Chondrocyte (in vitro differentiated cells): ENCODE results near the gene ELF4. TPM values are rescaled to one million over a fixed set of nuclear protein-coding genes. Genes with fewer than 3 reads are reported as not detected.

Experiments
- DNase-seq: peaks from one replicate; pipeline ENCODE4 v3.0.0; 2021; ENCODE audit warnings: mixed read lengths, low spot score
- H3K27ac Mint-ChIP-seq: one replicate; pipeline ENCODE4 v1.8.0; 2021; ENCODE audit warnings: mild to moderate bottlenecking, moderate library complexity, mixed read lengths; ENCODE audit not compliant: unreplicated experiment
- H3K27me3 Mint-ChIP-seq: 2 replicates; pipeline ENCODE4 v1.8.0; 2021; ENCODE audit warnings: low read depth, mixed read lengths
- H3K36me3 Mint-ChIP-seq: 2 replicates; pipeline ENCODE4 v1.8.0; 2021; ENCODE audit warnings: low read depth, mixed read lengths
- H3K4me1 Mint-ChIP-seq: 2 replicates; pipeline ENCODE4 v1.8.0; 2021; ENCODE audit warnings: low read depth, mild to moderate bottlenecking, mixed read lengths
- H3K4me3 Mint-ChIP-seq: one replicate; pipeline ENCODE4 v1.8.0; 2021; ENCODE audit warnings: mild to moderate bottlenecking, moderate library complexity, mixed read lengths; ENCODE audit not compliant: unreplicated experiment
- H3K9me3 Mint-ChIP-seq: 2 replicates; pipeline ENCODE4 v1.8.0; 2021; ENCODE audit warnings: low read depth, mixed read lengths
- CTCF ChIP-seq: fragments of 200-600 bp; sonication (generic); IDR thresholded peaks from 2 replicates; pipeline ENCODE4 v1.5.0; 2021; ENCODE audit warnings: antibody characterized with exemption, mild to moderate bottlenecking, moderate library complexity
- total RNA-seq: library from RNA; stranded (reverse); gene quantifications from 3 replicates; pipeline ENCODE4 v1.2.1, GENCODE V29; 2021

Gene ELF4
- total RNA-seq, 1 donor from 2014 or later: 25.7 TPM

- Mint-ChIP-seq H3K4me3 (no peak overlapping the region), H3K27me3 (no peaks in the 10 kb centered on the region), H3K9me3 (no peaks in the 10 kb centered on the region), H3K27ac (no peak overlapping the region), H3K4me1 (peaks cover 9% of the 10 kb centered on the region), H3K36me3 (peaks cover 6% of the 10 kb centered on the region)
- no peak for DNase-seq
- no peak for TF ChIP-seq CTCF
These were observed 95.1 kb downstream of the ELF4 start for GRCh38 chrX:130015181-130015580.

Other genes starting within 250 kb of the ELF4 start
- gene UTP14A, start 204.3 kb downstream of the ELF4 start, total RNA-seq: 13.9 to 17.0 TPM (median 14.2 TPM) in 3 replicates
- 19.7 to 20.6 TPM (median 20.0 TPM) in 3 replicates for gene BCORL1, start 127.9 kb downstream of the ELF4 start, total RNA-seq
- 29.2 to 30.9 TPM (median 30.2 TPM) in 3 replicates for gene AIFM1, start 55.3 kb upstream of the ELF4 start, total RNA-seq
- 3.2 to 16.7 TPM (median 16.7 TPM) in 3 replicates for gene RAB33A, start 61.5 kb upstream of the ELF4 start, total RNA-seq
- gene ZNF280C, start 158.4 kb upstream of the ELF4 start, total RNA-seq: 3.4 to 5.6 TPM (median 3.4 TPM) in 3 replicates
- gene SLC25A14, start 229.4 kb upstream of the ELF4 start, total RNA-seq: 12.9 to 16.6 TPM (median 14.7 TPM) in 3 replicates